ENCODE measurements around the gene AUP1. TPM values are rescaled to one million over a fixed set of nuclear protein-coding genes. Genes with fewer than 3 reads are reported as not detected.

The AUP1 gene
- total and polyA plus RNA-seq, 9 of the 15 experiments (the other 6 are each of a cell fraction or from before 2014, with no cell fraction given), result 70.7 to 245 (median 165) TPM

DNA sequence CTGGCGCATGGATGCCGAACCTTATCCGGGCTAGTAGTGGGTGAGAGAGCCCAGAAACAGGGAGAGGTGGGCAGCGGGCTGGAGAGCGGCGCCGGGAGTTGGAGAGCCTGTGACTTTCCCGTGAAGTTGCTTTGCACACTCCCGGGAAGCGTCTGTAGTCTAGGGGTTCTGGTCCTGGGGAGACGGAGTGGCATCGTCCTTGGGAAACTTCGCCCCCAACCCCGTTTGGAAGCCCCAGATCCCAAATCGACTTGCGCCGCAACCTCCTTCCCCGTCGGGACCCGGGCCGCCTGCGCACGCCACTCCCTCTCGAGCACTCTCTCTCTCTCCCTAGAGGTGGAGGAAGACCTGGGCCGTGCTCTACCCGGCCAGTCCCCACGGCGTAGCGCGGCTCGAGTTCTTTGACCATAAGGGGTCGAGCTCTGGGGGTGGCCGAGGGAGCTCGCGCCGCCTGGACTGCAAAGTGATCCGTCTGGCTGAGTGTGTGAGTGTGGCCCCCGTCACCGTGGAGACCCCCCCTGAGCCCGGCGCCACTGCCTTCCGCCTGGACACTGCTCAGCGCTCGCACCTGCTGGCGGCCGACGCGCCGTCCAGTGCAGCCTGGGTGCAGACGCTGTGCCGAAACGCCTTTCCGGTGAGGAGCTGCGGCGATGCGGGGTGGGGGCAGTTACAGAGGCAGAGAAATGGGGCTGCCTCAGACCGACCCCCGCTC lies 25.5 kb upstream of the AUP1 start (continued):
- TF ChIP-seq, protein P1, sequence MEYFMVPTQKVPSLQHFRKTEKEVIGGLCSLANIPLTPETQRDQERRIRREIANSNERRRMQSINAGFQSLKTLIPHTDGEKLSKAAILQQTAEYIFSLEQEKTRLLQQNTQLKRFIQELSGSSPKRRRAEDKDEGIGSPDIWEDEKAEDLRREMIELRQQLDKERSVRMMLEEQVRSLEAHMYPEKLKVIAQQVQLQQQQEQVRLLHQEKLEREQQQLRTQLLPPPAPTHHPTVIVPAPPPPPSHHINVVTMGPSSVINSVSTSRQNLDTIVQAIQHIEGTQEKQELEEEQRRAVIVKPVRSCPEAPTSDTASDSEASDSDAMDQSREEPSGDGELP (CRISPR knock-in tag; IDR thresholded peaks at IDR 0.05; ENCODE audit: borderline replicate concordance), result peak; percentile 42; the same call in 1 of the 2 replicates
- TF ChIP-seq TGIF2 (CRISPR knock-in tag; IDR thresholded peaks at IDR 0.05) (no peak), EP400 (IDR thresholded peaks at IDR 0.05) (peak; percentile 53), POLR2A (conservative IDR thresholded peaks at IDR 0.05) (peak; percentile 66)

DNA sequence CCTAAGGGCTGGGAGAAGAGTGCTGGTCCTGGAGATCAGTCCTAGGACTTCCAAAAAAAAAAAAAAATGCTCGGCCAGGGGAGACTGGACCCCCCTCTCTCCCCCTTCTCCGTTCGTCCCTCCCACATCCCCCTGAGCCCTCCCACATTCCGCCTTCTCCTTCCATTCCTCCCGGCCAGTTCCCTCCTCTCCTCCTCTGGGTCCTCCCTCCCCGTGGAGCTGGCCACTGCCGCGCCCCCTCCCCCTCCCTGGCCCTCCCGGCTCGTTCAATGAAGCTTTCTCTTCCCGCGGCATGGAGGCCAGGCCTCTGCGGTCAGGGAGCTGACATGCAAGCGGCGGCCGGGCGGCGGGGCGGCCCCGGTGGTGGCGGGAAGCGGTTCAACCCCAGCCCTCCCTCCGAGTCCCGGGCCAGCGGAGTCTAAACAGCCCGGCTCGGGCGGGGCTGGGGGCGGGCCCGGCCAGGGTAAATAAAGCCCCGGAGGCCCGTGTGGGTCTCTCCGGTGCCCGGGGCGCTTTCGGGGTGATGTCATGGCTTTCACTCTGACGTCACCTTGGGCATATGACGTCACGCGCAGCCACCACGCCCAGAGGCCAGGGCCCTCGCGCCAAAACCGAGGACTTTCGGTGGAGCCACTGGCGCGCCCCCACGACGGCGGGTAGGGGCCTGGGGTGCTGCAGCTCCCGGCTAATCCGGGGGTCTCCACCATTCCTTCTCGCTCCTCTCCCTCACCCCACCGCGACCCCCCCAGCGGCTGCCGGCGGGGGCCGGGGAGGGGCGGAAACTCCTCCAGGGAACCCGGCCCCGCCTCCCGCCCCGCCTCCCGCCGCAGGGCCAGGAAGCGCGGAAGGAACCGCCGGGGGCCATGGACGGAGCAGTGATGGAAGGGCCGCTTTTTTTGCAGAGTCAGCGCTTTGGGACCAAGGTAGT lies 24.6 kb upstream of the AUP1 start, which contains the start of the genes DOK1 and LOXL3:
Gene DOK1 (plus strand): TSS at position 829 of the 928 bp plus-strand sequence. CDS start 35 bp downstream, at position 864.
Gene LOXL3 (minus strand): TSS at position 51 of the 928 bp plus-strand sequence. CDS start 1,308 bp downstream, outside the sequence.
- H3K27ac ChIP-seq (ENCODE audit: extremely low read depth, low read depth, low read length), result peak within 1 kb of the TSS; percentile 92
- H2AFZ ChIP-seq (ENCODE audit: low read depth, low read length), result peak within 1 kb of the TSS; percentile 90
- H3K79me2 ChIP-seq (ENCODE audit: control insufficient read depth, insufficient read depth, low read length), result peaks cover 16% of the 10 kb centered on the region; the same call in 2 of the 3 replicates
- peaks cover 17% of the 10 kb centered on the region; the same call in 1 of the 3 replicates for H3K36me3 ChIP-seq (ENCODE audit: control insufficient read depth, insufficient read depth, low read length)
- peak; percentile 44 for FAIRE-seq
- peak within 1 kb of the TSS; percentile 83 to 99 for H3K9ac ChIP-seq (ENCODE audit: insufficient read depth in 1 of 2, low read depth in 2 of 2, low read length in 2 of 2)
- H3K4me3 ChIP-seq, result peak within 1 kb of the TSS; percentile 66
- WGBS (ENCODE audit: insufficient coverage, low coverage, missing lambda C conversion rate), result 1% methylated on average over 23 of the region's 73 CpGs
- H3K9me1 ChIP-seq (ENCODE audit: control insufficient read depth, insufficient read depth, low read length), result no peaks in the 10 kb centered on the region
- in situ Hi-C loops (cut with MboI) (no loop called here), intact Hi-C loops (cut with micrococcal nuclease) (loop anchor here (2.0 kb wide), 1 partner anchor 23 kb away; no protein-coding TSS in a partner anchor)
- CTCF ChIA-PET (ENCODE audit: low intra/inter-chr PET ratio), result interaction anchor here (0.5 kb wide), 1 partner anchor 302 kb away, joined by 3 read pairs; no protein-coding TSS in a partner anchor
- no peaks in the 10 kb centered on the region for H3K9me3 ChIP-seq (replicated peaks; ENCODE audit: control insufficient read depth, insufficient read depth, low read depth, low read length)
- no peaks in the 10 kb centered on the region for H3K27me3 ChIP-seq (ENCODE audit: control insufficient read depth in 2 of 2, insufficient read depth in 2 of 2, low read length in 2 of 2)
- H3K4me1 ChIP-seq (replicated peaks in 1 of 2; ENCODE audit: control insufficient read depth in 2 of 2, insufficient read depth in 2 of 2, low read length in 2 of 2), result peaks cover 18 to 54% of the 10 kb centered on the region in 2 experiments
- peak; percentile 87 for ATAC-seq
- peak; percentile 89 to 94 (median 92) for DNase-seq (ENCODE audit: extremely low read depth in 1 of 4, low spot score in 3 of 4)
- no peaks in the 10 kb centered on the region for H4K20me1 ChIP-seq (replicated peaks; ENCODE audit: control insufficient read depth, insufficient read depth, low read length)
- no TSS peak for BruUV-seq (replicated peaks)
- POLR2A ChIA-PET, result interaction anchor here (0.6 to 1.1 kb wide), 2 partner anchors 23 to 167 kb away, joined by 3 to 5 read pairs; no protein-coding TSS in a partner anchor
- H3K4me2 ChIP-seq (ENCODE audit: insufficient read depth, low read length), result peak within 1 kb of the TSS; percentile 95
- TF ChIP-seq HDGF (IDR thresholded peaks at IDR 0.05), result 0 out of 2 replicates have a peak, but pooled peaks have one; percentile 5
- no peak for TF ChIP-seq ZNF143 (CRISPR knock-in tag; IDR thresholded peaks at IDR 0.05)
- TF ChIP-seq NONO (IDR thresholded peaks at IDR 0.05; ENCODE audit: low read depth in 2 of 2, low read length in 1 of 2), result peak in 1 of 2 experiments; percentile 34; a peak in 2 of 4 replicates
- TF ChIP-seq NCOA1 (IDR thresholded peaks at IDR 0.05; ENCODE audit: low read depth), result peak; percentile 99
- TF ChIP-seq TCF3 (CRISPR knock-in tag; IDR thresholded peaks at IDR 0.05), result no peak
- TF ChIP-seq ETV5 (CRISPR knock-in tag; IDR thresholded peaks at IDR 0.05; ENCODE audit: low read depth), result 0 out of 2 replicates have a peak, but pooled peaks have one; percentile 14
- no peak for TF ChIP-seq ETV1 (tag; conservative IDR thresholded peaks at IDR 0.05; ENCODE audit: low read depth)
- TF ChIP-seq STAT5B (CRISPR knock-in tag; IDR thresholded peaks at IDR 0.05), result no peak
- TF ChIP-seq NFRKB (IDR thresholded peaks at IDR 0.05; ENCODE audit: low read depth), result peak; percentile 49; the same call in 1 of the 2 replicates
- TF ChIP-seq, protein P2, sequence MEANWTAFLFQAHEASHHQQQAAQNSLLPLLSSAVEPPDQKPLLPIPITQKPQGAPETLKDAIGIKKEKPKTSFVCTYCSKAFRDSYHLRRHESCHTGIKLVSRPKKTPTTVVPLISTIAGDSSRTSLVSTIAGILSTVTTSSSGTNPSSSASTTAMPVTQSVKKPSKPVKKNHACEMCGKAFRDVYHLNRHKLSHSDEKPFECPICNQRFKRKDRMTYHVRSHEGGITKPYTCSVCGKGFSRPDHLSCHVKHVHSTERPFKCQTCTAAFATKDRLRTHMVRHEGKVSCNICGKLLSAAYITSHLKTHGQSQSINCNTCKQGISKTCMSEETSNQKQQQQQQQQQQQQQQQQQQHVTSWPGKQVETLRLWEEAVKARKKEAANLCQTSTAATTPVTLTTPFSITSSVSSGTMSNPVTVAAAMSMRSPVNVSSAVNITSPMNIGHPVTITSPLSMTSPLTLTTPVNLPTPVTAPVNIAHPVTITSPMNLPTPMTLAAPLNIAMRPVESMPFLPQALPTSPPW (CRISPR knock-in tag; IDR thresholded peaks at IDR 0.05), result peak; percentile 98
- TF ChIP-seq ZNF184 (CRISPR knock-in tag; IDR thresholded peaks at IDR 0.05), result no peak

Measured in K562 (cell line).